PC-3 (cell line): ENCODE results near the gene RAPGEF4. TPM values are rescaled to one million over a fixed set of nuclear protein-coding genes. Genes with fewer than 3 reads are reported as not detected.

ENCODE experiments used
- ATAC-seq: fragments of 200-7000 bp; cut with Tn5 transposase; 2 replicates; pipeline ENCODE4 v1.9.1; 2020; ENCODE audit warnings: mild to moderate bottlenecking, moderate library complexity
- BruUV-seq: library from RNA; stranded (reverse); fragments of 400-500 nt; replicated peaks from 2 replicates; lab custom pipeline; 2021; lab: Mats Ljungman, UMichigan
- CTCF ChIA-PET: fragments of 300-600 bp; sonication (Branson Sonifier 250); formaldehyde crosslinking; loops from one replicate; lab custom pipeline; 2022; ENCODE audit warnings: antibody characterized with exemption; lab: Charles Lee
- POLR2A ChIA-PET: fragments of 300-600 bp; sonication (Branson Sonifier 250); formaldehyde crosslinking; loops from one replicate; lab custom pipeline; 2022; ENCODE audit warnings: antibody characterized with exemption; ENCODE audit not compliant: unreplicated experiment; lab: Charles Lee
- DNase-seq: peaks from one replicate; pipeline ENCODE4 v3.0.0-alpha.2; 2015
- H2AFZ ChIP-seq: fragments of 300-600 bp; sonication (generic); 2 replicates; pipeline ENCODE4 v1.6.0; 2016; ENCODE audit warnings: antibody characterized with exemption, low read length
- H3F3A ChIP-seq: fragments of 300-600 bp; sonication (generic); one replicate; pipeline ENCODE4 v1.6.0; 2017; ENCODE audit warnings: antibody characterized with exemption, low read length, control low read depth, mild to moderate bottlenecking; ENCODE audit not compliant: unreplicated experiment
- H3K27ac ChIP-seq: fragments of 300-600 bp; sonication (generic); 2 replicates; pipeline ENCODE4 v1.5.1; 2016; ENCODE audit warnings: mild to moderate bottlenecking, low read length
- H3K27me3 ChIP-seq: fragments of 300-600 bp; sonication (generic); 2 replicates; pipeline ENCODE4 v1.6.1; 2016; ENCODE audit warnings: low read length, mixed read lengths
- H3K36me3 ChIP-seq: fragments of 300-600 bp; sonication (generic); 2 replicates; pipeline ENCODE4 v1.6.1; 2016; ENCODE audit warnings: low read depth, mixed run types, low read length, mixed read lengths
- H3K4me1 ChIP-seq: fragments of 300-600 bp; sonication (generic); 2 replicates; pipeline ENCODE4 v1.5.1; 2016; ENCODE audit warnings: low read length; ENCODE audit not compliant: insufficient read depth
- H3K4me2 ChIP-seq: fragments of 300-600 bp; sonication (generic); 2 replicates; pipeline ENCODE4 v1.6.0; 2016; ENCODE audit warnings: low read length
- H3K4me3 ChIP-seq: fragments of 300-600 bp; sonication (generic); 2 replicates; pipeline ENCODE4 v1.5.1; 2016; ENCODE audit warnings: mild to moderate bottlenecking, low read length, mixed read lengths
- H3K79me2 ChIP-seq: fragments of 300-600 bp; sonication (generic); 2 replicates; pipeline ENCODE4 v1.6.1; 2017; ENCODE audit warnings: low read length, mixed read lengths
- H3K9ac ChIP-seq: fragments of 300-600 bp; sonication (generic); 2 replicates; pipeline ENCODE4 v1.6.0; 2016; ENCODE audit warnings: mild to moderate bottlenecking, low read length
- H3K9me2 ChIP-seq: fragments of 300-600 bp; sonication (generic); replicated peaks from 2 replicates; pipeline ENCODE4 v1.6.1; 2016; ENCODE audit warnings: mixed run types, low read length, mixed read lengths
- H3K9me3 ChIP-seq: fragments of 300-600 bp; sonication (generic); 2 replicates; pipeline ENCODE4 v1.6.1; 2016; ENCODE audit warnings: low read length, mixed read lengths
- H4K20me1 ChIP-seq: fragments of 300-600 bp; sonication (generic); 2 replicates; pipeline ENCODE4 v1.6.1; 2016; ENCODE audit warnings: low read length, mixed read lengths
- CTCF ChIP-seq: fragments of 300-600 bp; sonication (generic); conservative IDR thresholded peaks from 2 replicates; pipeline ENCODE4 v1.5.1; 2017; ENCODE audit warnings: antibody characterized with exemption, low read depth, mild to moderate bottlenecking, low read length
- EZH2 ChIP-seq: fragments of 300-600 bp; sonication (generic); IDR thresholded peaks from one replicate; pipeline ENCODE4 v1.6.1; 2017; ENCODE audit warnings: antibody characterized with exemption, mild to moderate bottlenecking, low read length; ENCODE audit not compliant: unreplicated experiment
- EZH2phosphoT487 ChIP-seq: fragments of 300-600 bp; sonication (generic); IDR thresholded peaks from 2 replicates; pipeline ENCODE4 v1.6.1; 2018; ENCODE audit warnings: mild to moderate bottlenecking, antibody characterized with exemption, low read length, borderline replicate concordance
- intact Hi-C: fragments of 100-400 bp; cut with micrococcal nuclease; formaldehyde crosslinking; loops from 2 replicates; pipeline ENCODE4 v1.9.0; 2023
- total RNA-seq: library from RNA; depleted of rRNA; stranded (reverse); fragments of >200 nt; gene quantifications from 2 replicates; pipeline ENCODE4 v1.2.3, GENCODE V29; 2014

Gene RAPGEF4
- total RNA-seq, 1 experiment from 2014 or later: 0.87 TPM

GRCh38 chr2:172788871-172789270, 53.2 kb downstream of the RAPGEF4 start:
- Histone ChIP-seq H3K9me3 (no peaks in the 10 kb centered on the region), H3K27me3 (no peaks in the 10 kb centered on the region), H3F3A (no peaks in the 10 kb centered on the region), H3K27ac (no peak overlapping the region), H3K4me2 (no peak overlapping the region), H3K4me1 (no peaks in the 10 kb centered on the region), H3K9ac (no peak overlapping the region), H4K20me1 (no peaks in the 10 kb centered on the region), H3K36me3 (no peaks in the 10 kb centered on the region), H3K4me3 (no peak overlapping the region), H2AFZ (no peak overlapping the region), H3K9me2 (no peaks in the 10 kb centered on the region), H3K79me2 (no peaks in the 10 kb centered on the region)
- intact Hi-C loops: no loop called here
- TF ChIP-seq EZH2 (no peak), EZH2phosphoT487 (no peak), CTCF (no peak)
- ATAC-seq (no peak), DNase-seq (no peak)
- ChIA-PET CTCF (no interaction called here), POLR2A (no interaction called here)
- no TSS peak for BruUV-seq

DNA sequence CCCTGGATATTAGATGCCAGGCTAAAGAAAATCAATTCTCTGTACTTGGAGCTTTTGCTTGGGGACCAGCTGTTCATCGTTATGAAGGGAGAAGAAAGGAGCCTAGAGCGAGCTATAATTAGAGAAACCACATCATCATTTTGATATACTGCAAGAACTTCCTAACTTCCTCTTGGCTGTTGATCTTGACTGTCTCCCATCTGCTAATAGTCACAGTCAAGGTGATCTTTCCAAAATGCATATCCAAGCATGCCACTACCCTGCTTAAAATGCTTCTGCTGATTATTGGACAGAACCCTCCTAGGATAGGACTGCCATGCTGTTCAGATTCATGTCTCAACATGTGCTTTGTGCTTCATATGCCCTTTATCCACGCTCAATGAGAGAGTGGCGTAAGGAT, 54.8 kb downstream of the RAPGEF4 start:
- H3K9me3 ChIP-seq: no peaks in the 10 kb centered on the region
- ChIA-PET POLR2A (no interaction called here), CTCF (no interaction called here)
- H2AFZ ChIP-seq: no peak overlapping the region
- no TSS peak for BruUV-seq
- no peak overlapping the region for H3K4me2 ChIP-seq
- H3K27me3 ChIP-seq: no peaks in the 10 kb centered on the region
- TF ChIP-seq EZH2: no peak
- no peak for ATAC-seq
- H4K20me1 ChIP-seq: no peaks in the 10 kb centered on the region
- no peaks in the 10 kb centered on the region for H3F3A ChIP-seq
- no peak overlapping the region for H3K27ac ChIP-seq
- H3K4me3 ChIP-seq: no peak overlapping the region
- H3K9ac ChIP-seq: no peak overlapping the region
- intact Hi-C loops: no loop called here
- H3K4me1 ChIP-seq: no peaks in the 10 kb centered on the region
- H3K79me2 ChIP-seq: no peaks in the 10 kb centered on the region
- DNase-seq: no peak
- H3K9me2 ChIP-seq: no peaks in the 10 kb centered on the region
- H3K36me3 ChIP-seq: no peaks in the 10 kb centered on the region

GRCh38 chr2:172791953-172792352, 56.3 kb downstream of the RAPGEF4 start:
- Histone ChIP-seq H3K9ac (no peak overlapping the region), H3F3A (no peaks in the 10 kb centered on the region), H3K4me3 (no peak overlapping the region), H4K20me1 (no peaks in the 10 kb centered on the region), H3K79me2 (no peaks in the 10 kb centered on the region), H3K36me3 (no peaks in the 10 kb centered on the region), H3K27me3 (no peaks in the 10 kb centered on the region), H3K9me2 (no peaks in the 10 kb centered on the region), H3K9me3 (no peaks in the 10 kb centered on the region), H3K4me2 (no peak overlapping the region), H3K27ac (no peak overlapping the region), H3K4me1 (no peaks in the 10 kb centered on the region), H2AFZ (no peak overlapping the region)
- ATAC-seq (no peak), DNase-seq (no peak)
- ChIA-PET CTCF (no interaction called here), POLR2A (no interaction called here)
- BruUV-seq: no TSS peak
- TF ChIP-seq EZH2 (no peak), CTCF (no peak), EZH2phosphoT487 (no peak)
- intact Hi-C loops: no loop called here
